Breast epithelium (tissue), 4 donors: ENCODE data around the gene SLC9A3. TPM values are rescaled to one million over a fixed set of nuclear protein-coding genes. Genes with fewer than 3 reads are reported as not detected.

Experiments used
- DNase-seq, 2 donors: peaks; one replicate each; pipeline ENCODE4 v3.0.0-alpha.2; 2019; ENCODE audit warnings: low spot score in 2 of 2
- H3K27ac ChIP-seq, 2 donors: fragments of 200-600 bp; sonication (generic) in 1 of 2; one replicate each; pipeline ENCODE4 v1.5.1; 2016 to 2019; ENCODE audit warnings: mild to moderate bottlenecking in 1 of 2
- H3K27me3 ChIP-seq, 2 donors: fragments of 200-600 bp; sonication (generic) in 1 of 2; one replicate each; pipeline versions ENCODE4 v1.5.1 to v1.6.0; 2017 to 2019; ENCODE audit warnings: control low read depth in 1 of 2, mild to moderate bottlenecking in 1 of 2
- H3K36me3 ChIP-seq: fragments of 200-600 bp; one replicate; pipeline ENCODE4 v1.5.1; 2019
- H3K4me1 ChIP-seq, 2 donors: fragments of 200-600 bp; sonication (generic); one replicate each; pipeline ENCODE4 v1.5.1; 2016 to 2019; ENCODE audit warnings: control low read depth in 1 of 2
- H3K4me3 ChIP-seq, 3 donors: fragments of 200-600 bp; sonication (generic); 1 replicate in 2 of 3; 2 replicates in 1 of 3; pipeline ENCODE4 v1.5.1; 2016 to 2019; ENCODE audit warnings: mild to moderate bottlenecking in 3 of 3, moderate library complexity in 2 of 3
- H3K9me3 ChIP-seq, 2 donors: fragments of 200-600 bp; sonication (generic) in 1 of 2; one replicate each; pipeline ENCODE4 v1.5.1; 2016 to 2019; ENCODE audit warnings: control low read depth in 1 of 2
- POLR2A ChIP-seq: fragments of 450-650 bp; IDR thresholded peaks from one replicate; pipeline ENCODE4 v1.6.1; 2016; ENCODE audit warnings: antibody characterized with exemption, mild to moderate bottlenecking, moderate library complexity
- POLR2AphosphoS5 ChIP-seq, 3 donors: sonication (generic); formaldehyde crosslinking; IDR thresholded peaks; one replicate each; pipeline ENCODE4 v1.6.1; 2017; ENCODE audit warnings: antibody characterized with exemption in 3 of 3
- intact Hi-C: fragments of 100-400 bp; cut with DNase I; formaldehyde crosslinking; loops from one replicate; pipeline ENCODE4 v1.15.1; 2023; ENCODE audit warnings: low total_unique reads
- total RNA-seq, 3 donors: library from RNA; depleted of rRNA; stranded (reverse); fragments of >200 nt; gene quantifications; one replicate each; pipeline ENCODE4 v1.1.0, GENCODE V29; 2016
- TF ChIP-seq, protein P1 (sequence below), 3 donors: fragments of 450-650 bp; IDR thresholded peaks; one replicate each; pipeline ENCODE4 v1.5.1; 2016 to 2017; ENCODE audit warnings: antibody characterized with exemption in 3 of 3, mild to moderate bottlenecking in 3 of 3, moderate library complexity in 3 of 3

The SLC9A3 gene
- total RNA-seq, 3 donors from 2014 or later: 1.1 to 5.6 (median 2.3) TPM

DNA sequence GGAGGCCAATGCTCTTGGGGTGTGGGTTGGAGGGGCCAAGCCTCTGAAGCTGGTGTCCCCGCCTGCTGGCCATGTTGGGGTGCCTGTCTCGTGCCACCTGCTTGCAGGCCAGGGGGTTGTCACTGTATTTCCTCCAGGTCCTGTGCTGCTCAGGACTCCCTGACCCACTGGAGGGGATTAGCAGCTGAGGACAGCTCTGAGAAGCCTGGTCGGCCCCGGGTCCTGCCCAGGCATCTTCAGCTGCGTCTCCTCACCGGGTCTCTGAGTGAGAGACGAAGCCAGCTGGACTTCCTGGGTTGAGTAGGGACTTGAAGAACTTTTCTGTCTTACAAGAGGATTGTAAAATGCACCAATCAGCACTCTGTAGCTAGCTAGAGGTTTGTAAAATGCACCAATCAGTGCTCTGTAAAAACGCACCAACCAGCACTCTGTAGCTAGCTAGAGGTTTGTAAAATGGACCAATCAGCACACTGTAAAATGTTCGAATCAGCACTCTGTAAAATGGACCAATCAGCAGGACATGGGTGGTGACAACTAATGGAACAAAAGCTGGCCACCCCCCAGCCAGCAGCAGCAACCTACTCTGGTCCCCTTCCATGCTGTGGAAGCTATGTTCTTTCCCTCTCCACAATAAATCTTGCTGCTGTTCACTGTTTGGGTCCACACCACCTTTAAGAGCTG, 20.6 kb upstream of the SLC9A3 start:
- TF ChIP-seq POLR2AphosphoS5 (IDR thresholded peaks at IDR 0.05) (no peak), POLR2A (no peak)
- TF ChIP-seq, protein P1, sequence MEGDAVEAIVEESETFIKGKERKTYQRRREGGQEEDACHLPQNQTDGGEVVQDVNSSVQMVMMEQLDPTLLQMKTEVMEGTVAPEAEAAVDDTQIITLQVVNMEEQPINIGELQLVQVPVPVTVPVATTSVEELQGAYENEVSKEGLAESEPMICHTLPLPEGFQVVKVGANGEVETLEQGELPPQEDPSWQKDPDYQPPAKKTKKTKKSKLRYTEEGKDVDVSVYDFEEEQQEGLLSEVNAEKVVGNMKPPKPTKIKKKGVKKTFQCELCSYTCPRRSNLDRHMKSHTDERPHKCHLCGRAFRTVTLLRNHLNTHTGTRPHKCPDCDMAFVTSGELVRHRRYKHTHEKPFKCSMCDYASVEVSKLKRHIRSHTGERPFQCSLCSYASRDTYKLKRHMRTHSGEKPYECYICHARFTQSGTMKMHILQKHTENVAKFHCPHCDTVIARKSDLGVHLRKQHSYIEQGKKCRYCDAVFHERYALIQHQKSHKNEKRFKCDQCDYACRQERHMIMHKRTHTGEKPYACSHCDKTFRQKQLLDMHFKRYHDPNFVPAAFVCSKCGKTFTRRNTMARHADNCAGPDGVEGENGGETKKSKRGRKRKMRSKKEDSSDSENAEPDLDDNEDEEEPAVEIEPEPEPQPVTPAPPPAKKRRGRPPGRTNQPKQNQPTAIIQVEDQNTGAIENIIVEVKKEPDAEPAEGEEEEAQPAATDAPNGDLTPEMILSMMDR (IDR thresholded peaks at IDR 0.05): no peak
- DNase-seq: no peak
- H3K9me3 ChIP-seq: no peaks in the 10 kb centered on the region
- no peak overlapping the region for H3K27ac ChIP-seq
- peaks cover 0 to 67% of the 10 kb centered on the region in 2 donors for H3K27me3 ChIP-seq
- no peak overlapping the region for H3K4me3 ChIP-seq
- intact Hi-C loops: no loop called here
- H3K4me1 ChIP-seq: no peaks in the 10 kb centered on the region
- no peaks in the 10 kb centered on the region for H3K36me3 ChIP-seq

DNA sequence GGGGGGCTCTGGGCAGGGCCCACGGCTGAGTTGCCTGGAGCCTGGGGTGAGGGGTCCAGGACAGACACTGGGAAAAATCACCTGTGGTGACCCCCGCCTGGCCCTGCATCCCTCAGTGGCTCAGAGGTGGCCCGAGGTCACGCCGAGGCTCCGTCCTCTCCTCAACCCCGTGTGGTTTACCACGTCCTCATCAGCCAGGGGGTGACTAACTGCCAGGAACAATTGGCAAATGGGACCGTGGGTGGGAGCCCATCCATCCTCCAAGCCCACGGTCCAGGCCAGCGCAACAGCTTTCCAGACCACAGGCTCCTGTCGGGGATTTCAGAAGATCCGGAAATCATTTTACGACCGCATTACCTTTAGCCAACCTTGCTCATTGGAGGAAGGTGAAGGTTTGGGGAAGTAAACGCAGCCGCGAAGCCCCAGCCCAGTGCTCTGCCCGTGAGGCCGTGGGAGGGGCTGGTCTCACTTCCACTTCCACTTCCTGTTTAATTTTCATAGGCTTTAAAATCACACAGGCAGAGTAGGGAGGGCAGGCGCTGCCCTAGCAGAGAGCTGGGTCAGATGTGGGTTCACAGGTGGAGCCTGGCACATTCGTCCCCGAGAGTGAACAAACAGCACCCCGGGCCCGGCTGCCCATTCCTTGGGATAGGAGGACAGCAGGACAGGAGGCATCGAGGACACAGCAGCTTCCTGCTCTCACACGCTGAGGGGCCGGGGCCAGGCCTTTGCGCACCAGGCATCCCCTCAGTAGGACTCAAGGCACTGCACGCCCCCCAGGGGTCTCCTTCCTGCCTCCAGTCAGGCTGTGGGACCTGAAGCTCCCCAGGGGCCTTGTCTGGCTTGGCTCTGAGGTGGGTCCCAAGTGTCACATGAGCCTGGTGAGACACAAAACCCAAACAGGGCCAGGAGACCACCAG, 19.8 kb upstream of the SLC9A3 start:
- no peaks in the 10 kb centered on the region for H3K4me1 ChIP-seq
- peaks cover 0 to 72% of the 10 kb centered on the region in 2 donors for H3K27me3 ChIP-seq
- intact Hi-C loops: no loop called here
- TF ChIP-seq, protein P1 (IDR thresholded peaks at IDR 0.05): no peak
- no peak for TF ChIP-seq POLR2A
- no peak for TF ChIP-seq POLR2AphosphoS5 (IDR thresholded peaks at IDR 0.05)
- no peak for DNase-seq
- H3K36me3 ChIP-seq: no peaks in the 10 kb centered on the region
- no peaks in the 10 kb centered on the region for H3K9me3 ChIP-seq
- no peak overlapping the region for H3K27ac ChIP-seq
- no peak overlapping the region for H3K4me3 ChIP-seq

DNA sequence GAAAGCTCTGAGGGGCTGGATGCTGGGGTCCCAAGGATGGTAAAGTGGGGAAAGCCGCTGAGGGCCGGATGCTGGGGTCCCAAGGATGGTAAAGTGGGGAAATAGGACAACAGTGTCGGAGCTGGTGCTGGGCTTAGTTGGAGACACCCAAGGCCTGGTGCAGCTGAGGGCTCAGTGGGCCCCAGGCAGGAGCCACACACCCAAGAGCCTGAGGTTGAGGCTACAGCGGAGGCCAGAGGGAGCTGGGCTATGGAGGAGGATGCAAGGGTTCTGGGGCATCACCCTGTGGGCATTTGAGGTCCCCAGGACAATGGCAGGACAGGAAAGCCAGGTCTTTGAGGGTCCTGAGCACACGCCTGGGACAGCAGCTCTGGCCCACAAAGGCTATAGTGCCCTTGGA, 19.1 kb upstream of the SLC9A3 start:
- intact Hi-C loops: no loop called here
- DNase-seq: no peak
- H3K36me3 ChIP-seq: no peaks in the 10 kb centered on the region
- peaks cover 0 to 75% of the 10 kb centered on the region in 2 donors for H3K27me3 ChIP-seq
- H3K4me1 ChIP-seq: no peaks in the 10 kb centered on the region
- no peak overlapping the region for H3K4me3 ChIP-seq
- H3K9me3 ChIP-seq: no peaks in the 10 kb centered on the region
- no peak overlapping the region for H3K27ac ChIP-seq
- TF ChIP-seq POLR2A: no peak
- TF ChIP-seq POLR2AphosphoS5 (IDR thresholded peaks at IDR 0.05): no peak
- TF ChIP-seq, protein P1 (IDR thresholded peaks at IDR 0.05): no peak

DNA sequence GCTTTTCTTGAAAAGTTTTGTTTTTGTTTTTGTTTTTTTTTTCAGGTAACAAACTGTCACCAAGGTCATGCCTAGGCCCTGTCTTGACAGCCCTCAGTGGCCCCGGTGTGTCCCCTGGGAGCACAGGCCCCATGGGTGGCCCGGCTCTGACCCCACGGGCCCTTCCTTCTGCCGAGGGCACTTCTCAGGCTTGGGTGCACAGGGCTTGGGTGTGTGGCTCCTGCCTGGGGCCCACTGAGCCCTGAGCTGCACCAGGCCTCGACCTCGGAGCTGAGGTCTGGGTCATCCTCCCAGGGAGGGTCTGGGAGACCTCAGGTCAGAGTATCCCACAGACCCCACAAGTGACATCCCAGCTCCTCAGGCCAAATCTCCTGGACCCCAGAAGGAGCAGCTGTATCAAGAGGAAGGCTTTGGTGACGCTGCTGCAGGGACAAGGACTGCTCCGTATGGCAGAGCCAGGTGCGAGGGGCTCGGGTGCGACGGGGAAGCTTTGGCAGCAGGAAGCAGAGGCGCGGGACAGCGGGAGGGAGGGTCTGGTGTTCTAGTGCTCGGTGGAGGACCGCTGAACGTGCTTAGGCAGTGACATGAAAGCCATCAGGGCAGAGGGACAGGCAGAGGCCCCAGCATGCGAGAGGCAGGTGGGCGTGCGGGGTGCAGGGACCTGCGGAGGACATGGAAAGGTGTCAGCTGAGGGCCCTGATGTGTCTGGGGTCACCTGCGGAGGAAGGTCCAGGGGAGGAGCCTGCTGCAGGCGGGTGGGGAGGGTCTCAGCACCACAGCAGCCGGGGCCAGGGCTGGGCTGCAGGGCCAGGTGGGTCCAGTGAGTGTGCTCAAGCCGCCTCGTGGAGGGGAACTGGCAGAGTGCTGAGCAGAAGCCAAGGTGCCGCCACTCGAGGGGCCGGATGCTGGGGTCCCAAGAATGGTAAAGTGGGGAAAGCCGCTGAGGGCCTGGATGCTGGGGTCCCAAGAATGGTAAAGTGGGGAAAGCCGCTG, 18.4 kb upstream of the SLC9A3 start:
- Histone ChIP-seq H3K27me3 (peaks cover 0 to 75% of the 10 kb centered on the region in 2 donors), H3K4me3 (no peak overlapping the region), H3K4me1 (no peaks in the 10 kb centered on the region), H3K9me3 (no peaks in the 10 kb centered on the region), H3K27ac (no peak overlapping the region), H3K36me3 (no peaks in the 10 kb centered on the region)
- TF ChIP-seq, protein P1 (IDR thresholded peaks at IDR 0.05): no peak
- TF ChIP-seq POLR2AphosphoS5 (IDR thresholded peaks at IDR 0.05) (no peak), POLR2A (no peak)
- no peak for DNase-seq
- intact Hi-C loops: no loop called here
